Mesendoderm (in vitro differentiated cells): Measurements from ENCODE around the gene GDPD4.

Experiments used
- DNase-seq: peaks from one replicate; pipeline ENCODE4 v3.0.0; 2013
- H2AK5ac ChIP-seq: 2 replicates; pipeline ENCODE4 v1.6.1; 2013; ENCODE audit warnings: low read length, inconsistent platforms
- H2BK120ac ChIP-seq: 2 replicates; pipeline ENCODE4 v1.6.1; 2013; ENCODE audit warnings: low read depth, mild to moderate bottlenecking, low read length, moderate library complexity, mixed read lengths
- H2BK15ac ChIP-seq: replicated peaks from 2 replicates; pipeline ENCODE4 v1.6.1; 2013; ENCODE audit warnings: low read depth, mild to moderate bottlenecking, moderate library complexity
- H2BK5ac ChIP-seq: 2 replicates; pipeline ENCODE4 v1.6.1; 2013; ENCODE audit warnings: low read length, inconsistent platforms
- H3K18ac ChIP-seq: 2 replicates; pipeline ENCODE4 v1.6.1; 2013; ENCODE audit warnings: mild to moderate bottlenecking, low read length, mixed read lengths
- H3K23ac ChIP-seq: one replicate; pipeline ENCODE4 v1.6.1; 2013; ENCODE audit warnings: low read length
- H3K27ac ChIP-seq: 2 replicates; pipeline ENCODE4 v1.5.1; 2013; ENCODE audit warnings: low read depth, mild to moderate bottlenecking, inconsistent platforms, low read length, moderate library complexity
- H3K27me3 ChIP-seq: 2 replicates; pipeline ENCODE4 v1.6.1; 2013; ENCODE audit warnings: low read length, control low read depth, mild to moderate bottlenecking, inconsistent platforms; ENCODE audit not compliant: insufficient read depth, poor library complexity
- H3K36me3 ChIP-seq: 2 replicates; pipeline ENCODE4 v1.6.1; 2013; ENCODE audit warnings: low read length, inconsistent platforms; ENCODE audit not compliant: control insufficient read depth, insufficient read depth
- H3K4ac ChIP-seq: one replicate; pipeline ENCODE4 v1.6.1; 2013; ENCODE audit warnings: low read depth, mild to moderate bottlenecking, low read length, moderate library complexity
- H3K4me1 ChIP-seq: 2 replicates; pipeline ENCODE4 v1.6.1; 2013; ENCODE audit warnings: low read depth, low read length, inconsistent platforms; ENCODE audit not compliant: control insufficient read depth
- H3K4me2 ChIP-seq: 2 replicates; pipeline ENCODE4 v1.6.1; 2013; ENCODE audit warnings: low read length
- H3K4me3 ChIP-seq: 2 replicates; pipeline ENCODE4 v1.5.1; 2013; ENCODE audit warnings: mild to moderate bottlenecking, low read length
- H3K56ac ChIP-seq: one replicate; pipeline ENCODE4 v1.6.1; 2013; ENCODE audit warnings: low read length
- H3K79me1 ChIP-seq: 2 replicates; pipeline ENCODE4 v1.6.1; 2013; ENCODE audit warnings: low read length, inconsistent platforms
- H3K79me2 ChIP-seq: 2 replicates; pipeline ENCODE4 v1.6.1; 2013; ENCODE audit warnings: mild to moderate bottlenecking, low read length; ENCODE audit not compliant: control insufficient read depth, insufficient read depth
- H3K9ac ChIP-seq: 2 replicates; pipeline ENCODE4 v1.6.1; 2013; ENCODE audit warnings: low read length, inconsistent platforms
- H4K5ac ChIP-seq: one replicate; pipeline ENCODE4 v1.6.1; 2013; ENCODE audit warnings: low read length
- H4K8ac ChIP-seq: one replicate; pipeline ENCODE4 v1.6.1; 2013; ENCODE audit warnings: low read depth, mild to moderate bottlenecking, control low read depth, low read length, moderate library complexity
- WGBS: extraction: QIAGEN DNeasy Blood & Tissue Kit; methylation state at CpG from one replicate; pipeline ENCODE4 v1.1.7; 2013; ENCODE audit warnings: low lambda C conversion rate, missing lambda C conversion rate; ENCODE audit not compliant: insufficient coverage; ENCODE audit errors: extremely low coverage; 5-methylcytosine and 5-hydroxymethylcytosine counted together

Gene GDPD4

DNA sequence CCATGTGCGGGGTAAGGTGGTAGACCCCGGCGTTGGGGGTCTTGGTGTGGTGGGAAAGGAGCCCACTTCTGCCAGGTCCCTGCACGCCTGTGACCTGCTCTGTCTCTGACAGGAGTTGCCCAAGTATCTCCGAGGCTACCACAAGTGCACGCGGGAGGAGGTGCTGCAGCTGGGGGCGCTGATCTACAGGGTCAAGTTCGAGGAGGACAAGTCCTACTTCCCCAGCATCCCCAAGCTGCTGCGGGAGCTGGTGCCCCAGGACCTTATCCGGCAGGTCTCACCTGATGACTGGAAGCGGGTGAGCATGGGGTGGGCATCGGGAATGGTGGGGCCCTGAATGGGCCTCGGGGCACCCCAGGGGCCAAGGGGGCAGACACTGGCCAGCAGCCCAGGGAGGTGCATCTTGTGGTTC, 90.4 kb downstream of the GDPD4 start:
- Histone ChIP-seq H2BK15ac (no peak overlapping the region), H2AK5ac (no peak overlapping the region), H2BK120ac (no peak overlapping the region), H3K79me1 (no peaks in the 10 kb centered on the region), H3K56ac (no peak overlapping the region), H4K5ac (no peak overlapping the region), H3K9ac (no peak overlapping the region), H3K4me1 (no peaks in the 10 kb centered on the region), H3K27ac (no peak overlapping the region), H3K36me3 (no peaks in the 10 kb centered on the region), H4K8ac (no peak overlapping the region), H3K27me3 (no peaks in the 10 kb centered on the region), H2BK5ac (no peak overlapping the region), H3K4me3 (no peak overlapping the region), H3K18ac (no peak overlapping the region), H3K79me2 (no peaks in the 10 kb centered on the region), H3K23ac (no peak overlapping the region), H3K4me2 (no peak overlapping the region), H3K4ac (no peak overlapping the region)
- DNase-seq: no peak
- no CpG with 5 or more reads among the region's 14 CpGs for WGBS

DNA sequence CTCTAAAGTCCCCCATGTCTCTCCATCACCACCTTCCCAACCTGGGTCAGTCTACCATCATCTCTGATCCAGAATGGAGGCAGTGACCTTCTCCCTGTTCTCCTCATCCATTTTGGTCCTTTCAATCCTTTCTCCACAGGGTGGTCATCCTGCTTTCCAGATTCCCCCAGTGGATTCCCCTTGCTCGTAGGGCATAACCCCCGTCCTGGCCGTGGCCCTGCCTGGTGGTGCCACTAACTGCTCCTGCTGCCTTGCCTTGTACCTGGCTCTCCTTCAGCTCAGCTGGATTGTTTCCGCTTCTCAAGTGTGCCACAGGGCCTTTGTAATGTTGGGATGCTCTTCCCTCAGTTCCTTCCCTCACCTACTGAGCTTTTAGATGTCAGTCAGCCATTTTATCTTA, 91.8 kb downstream of the GDPD4 start:
- WGBS: no CpG with 5 or more reads among the region's 4 CpGs
- H3K79me2 ChIP-seq: no peaks in the 10 kb centered on the region

DNA sequence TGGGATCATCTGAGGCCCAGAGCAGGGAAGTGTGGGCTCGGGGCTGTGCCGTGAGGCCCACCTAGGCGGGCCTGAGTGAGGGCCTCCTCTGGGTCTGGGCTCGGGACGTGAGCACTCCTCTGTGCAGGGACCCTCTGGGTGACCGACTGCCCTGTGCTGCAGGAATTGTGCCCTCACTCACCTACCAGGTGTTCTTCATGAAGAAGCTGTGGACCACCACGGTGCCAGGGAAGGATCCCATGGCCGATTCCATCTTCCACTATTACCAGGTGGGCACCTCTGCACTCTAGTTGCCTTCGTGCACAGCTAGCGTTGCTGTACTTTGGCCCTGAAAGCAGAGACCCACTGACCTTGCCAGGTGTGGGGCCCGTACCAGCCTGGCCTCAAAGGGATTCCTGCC, 93.0 kb downstream of the GDPD4 start:
- no peak overlapping the region for H3K23ac ChIP-seq
- no peak overlapping the region for H2BK120ac ChIP-seq
- H3K4me2 ChIP-seq: no peak overlapping the region
- H2AK5ac ChIP-seq: no peak overlapping the region
- no peaks in the 10 kb centered on the region for H3K79me2 ChIP-seq
- no peaks in the 10 kb centered on the region for H3K4me1 ChIP-seq
- no peaks in the 10 kb centered on the region for H3K36me3 ChIP-seq
- no CpG with 5 or more reads among the region's 11 CpGs for WGBS
- no peaks in the 10 kb centered on the region for H3K79me1 ChIP-seq
- no peak overlapping the region for H3K4ac ChIP-seq
- no peak overlapping the region for H3K56ac ChIP-seq
- H4K8ac ChIP-seq: no peak overlapping the region
- DNase-seq: no peak
- no peak overlapping the region for H3K27ac ChIP-seq
- no peaks in the 10 kb centered on the region for H3K27me3 ChIP-seq
- no peak overlapping the region for H3K9ac ChIP-seq
- no peak overlapping the region for H3K4me3 ChIP-seq
- H2BK5ac ChIP-seq: no peak overlapping the region
- no peak overlapping the region for H3K18ac ChIP-seq
- H4K5ac ChIP-seq: no peak overlapping the region
- no peak overlapping the region for H2BK15ac ChIP-seq

More for the DNA sequence above, 91.8 kb downstream of the GDPD4 start:
- Histone ChIP-seq H2AK5ac (no peak overlapping the region), H3K4me1 (no peaks in the 10 kb centered on the region), H4K5ac (no peak overlapping the region), H3K27me3 (no peaks in the 10 kb centered on the region), H3K79me1 (no peaks in the 10 kb centered on the region), H3K4me2 (no peak overlapping the region), H3K4me3 (no peak overlapping the region), H3K36me3 (no peaks in the 10 kb centered on the region), H3K4ac (no peak overlapping the region), H3K18ac (no peak overlapping the region), H2BK15ac (no peak overlapping the region), H3K27ac (no peak overlapping the region), H3K56ac (no peak overlapping the region), H3K9ac (no peak overlapping the region), H4K8ac (no peak overlapping the region), H3K23ac (no peak overlapping the region), H2BK5ac (no peak overlapping the region), H2BK120ac (no peak overlapping the region)
- no peak for DNase-seq

DNA sequence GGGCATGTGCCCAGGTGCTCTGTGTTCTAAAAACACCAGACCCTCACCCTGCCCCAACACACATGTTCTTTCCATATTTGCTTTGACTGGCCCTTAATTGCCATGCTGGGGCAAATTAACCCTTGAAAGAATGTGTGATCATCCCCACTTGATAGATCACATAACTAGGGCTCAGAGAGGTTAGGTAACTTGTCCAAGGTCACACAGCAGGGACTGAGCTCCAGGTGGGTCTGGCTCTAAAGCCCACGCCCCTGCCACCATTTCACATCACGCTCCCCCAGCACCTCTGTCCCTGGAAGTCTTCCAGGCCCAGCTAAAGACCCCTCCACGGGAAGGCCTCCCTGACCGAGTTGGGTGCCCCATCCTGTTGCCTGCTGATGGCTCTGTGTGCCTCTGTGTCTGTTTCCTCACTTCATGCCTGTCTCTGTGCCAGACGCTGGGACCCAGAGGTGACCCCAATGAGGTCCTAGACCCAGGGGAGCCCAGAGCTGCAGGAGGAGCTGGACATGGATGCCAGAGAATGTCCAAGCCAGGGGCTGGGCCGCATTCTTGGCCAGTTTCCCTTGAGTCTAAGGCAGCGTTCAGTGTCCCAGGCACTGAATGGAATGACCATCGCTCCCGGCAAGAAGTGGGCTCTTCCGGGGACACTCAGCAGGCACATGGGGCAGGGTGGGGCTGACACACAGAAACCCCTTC, 93.7 kb downstream of the GDPD4 start:
- Histone ChIP-seq H3K4me3 (no peak overlapping the region), H3K23ac (no peak overlapping the region), H3K4me1 (no peaks in the 10 kb centered on the region), H3K4ac (no peak overlapping the region), H3K4me2 (no peak overlapping the region), H3K36me3 (no peaks in the 10 kb centered on the region), H4K5ac (no peak overlapping the region), H3K9ac (no peak overlapping the region), H3K56ac (no peak overlapping the region), H2BK5ac (no peak overlapping the region), H3K79me1 (no peaks in the 10 kb centered on the region), H2AK5ac (no peak overlapping the region), H4K8ac (no peak overlapping the region), H3K79me2 (no peaks in the 10 kb centered on the region), H3K27me3 (no peaks in the 10 kb centered on the region), H3K18ac (no peak overlapping the region), H3K27ac (no peak overlapping the region), H2BK120ac (no peak overlapping the region), H2BK15ac (no peak overlapping the region)
- no peak for DNase-seq
- no CpG with 5 or more reads among the region's 10 CpGs for WGBS

DNA sequence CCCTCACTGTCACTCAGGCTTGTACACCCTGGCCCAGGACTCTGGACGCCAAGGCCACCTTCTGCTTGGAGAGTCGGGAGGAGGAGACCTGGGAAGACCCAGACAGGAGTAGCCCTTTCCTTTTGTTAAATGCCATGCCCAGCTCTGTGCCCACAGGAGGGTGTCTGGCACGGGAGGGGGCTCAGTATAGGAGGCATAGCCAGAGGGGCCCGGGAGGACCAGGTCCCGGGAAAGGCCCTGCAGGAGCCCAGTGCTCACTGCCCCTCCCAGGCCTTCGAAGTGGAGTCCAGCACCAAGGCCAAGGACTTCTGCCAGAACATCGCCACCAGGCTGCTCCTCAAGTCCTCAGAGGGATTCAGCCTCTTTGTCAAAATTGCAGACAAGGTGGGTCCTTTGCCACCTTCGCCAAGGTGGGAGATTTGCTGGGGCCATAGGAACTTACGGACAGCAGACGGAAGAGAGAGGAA, 94.4 kb downstream of the GDPD4 start:
- no peaks in the 10 kb centered on the region for H3K27me3 ChIP-seq
- H3K4me2 ChIP-seq: no peak overlapping the region
- H3K9ac ChIP-seq: no peak overlapping the region
- H4K5ac ChIP-seq: no peak overlapping the region
- no peaks in the 10 kb centered on the region for H3K79me1 ChIP-seq
- no peak overlapping the region for H2BK15ac ChIP-seq
- H3K4me3 ChIP-seq: no peak overlapping the region
- no peak overlapping the region for H3K27ac ChIP-seq
- no peaks in the 10 kb centered on the region for H3K79me2 ChIP-seq
- no peak overlapping the region for H3K18ac ChIP-seq
- H3K4me1 ChIP-seq: no peaks in the 10 kb centered on the region
- H3K23ac ChIP-seq: no peak overlapping the region
- DNase-seq: no peak
- H3K56ac ChIP-seq: no peak overlapping the region
- H2BK120ac ChIP-seq: no peak overlapping the region
- no peak overlapping the region for H3K4ac ChIP-seq
- no CpG with 5 or more reads among the region's 10 CpGs for WGBS
- no peaks in the 10 kb centered on the region for H3K36me3 ChIP-seq
- H2AK5ac ChIP-seq: no peak overlapping the region
- H4K8ac ChIP-seq: no peak overlapping the region
- H2BK5ac ChIP-seq: no peak overlapping the region
